Fibroblast of lung (primary cell): ENCODE results near the gene PXDN.

ENCODE experiments used
- EZH2 ChIP-seq: IDR thresholded peaks from 2 replicates; pipeline ENCODE4 v1.5.1; 2012; ENCODE audit warnings: low read length, control low read depth, mild to moderate bottlenecking; ENCODE audit errors: missing control alignments
- TF ChIP-seq, protein P1 (sequence below), 2 donors: IDR thresholded peaks in 1 of 2; conservative IDR thresholded peaks in 1 of 2; 1 replicate in 1 of 2; 2 replicates in 1 of 2; pipeline ENCODE4 v1.5.1; 2011 to 2012; ENCODE audit warnings: low read length in 2 of 2, control low read depth in 1 of 2, inconsistent platforms in 1 of 2, low read depth in 1 of 2, mild to moderate bottlenecking in 1 of 2

- TF ChIP-seq, protein P1, sequence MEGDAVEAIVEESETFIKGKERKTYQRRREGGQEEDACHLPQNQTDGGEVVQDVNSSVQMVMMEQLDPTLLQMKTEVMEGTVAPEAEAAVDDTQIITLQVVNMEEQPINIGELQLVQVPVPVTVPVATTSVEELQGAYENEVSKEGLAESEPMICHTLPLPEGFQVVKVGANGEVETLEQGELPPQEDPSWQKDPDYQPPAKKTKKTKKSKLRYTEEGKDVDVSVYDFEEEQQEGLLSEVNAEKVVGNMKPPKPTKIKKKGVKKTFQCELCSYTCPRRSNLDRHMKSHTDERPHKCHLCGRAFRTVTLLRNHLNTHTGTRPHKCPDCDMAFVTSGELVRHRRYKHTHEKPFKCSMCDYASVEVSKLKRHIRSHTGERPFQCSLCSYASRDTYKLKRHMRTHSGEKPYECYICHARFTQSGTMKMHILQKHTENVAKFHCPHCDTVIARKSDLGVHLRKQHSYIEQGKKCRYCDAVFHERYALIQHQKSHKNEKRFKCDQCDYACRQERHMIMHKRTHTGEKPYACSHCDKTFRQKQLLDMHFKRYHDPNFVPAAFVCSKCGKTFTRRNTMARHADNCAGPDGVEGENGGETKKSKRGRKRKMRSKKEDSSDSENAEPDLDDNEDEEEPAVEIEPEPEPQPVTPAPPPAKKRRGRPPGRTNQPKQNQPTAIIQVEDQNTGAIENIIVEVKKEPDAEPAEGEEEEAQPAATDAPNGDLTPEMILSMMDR (conservative IDR thresholded peaks at IDR 0.05 in 1 of 2, IDR thresholded peaks at IDR 0.05 in 1 of 2; ENCODE audit: low read depth in 1 of 2, low read length in 2 of 2) = no peak
- TF ChIP-seq EZH2 = no peak
These were observed 105.0 kb downstream of the PXDN start for GRCh38 chr2:1639086-1639858.
